C4-2B (cell line): ENCODE measurements around the gene PPP5C.

Experiments used
- H3K27ac ChIP-seq: fragments of 450-650 bp; 2 replicates; pipeline ENCODE4 v1.5.1; 2017
- CTCF ChIP-seq: fragments of 450-650 bp; conservative IDR thresholded peaks from 2 replicates; pipeline ENCODE4 v1.5.1; 2017; ENCODE audit warnings: mild to moderate bottlenecking
- ZFX ChIP-seq: fragments of 450-650 bp; IDR thresholded peaks from 2 replicates; pipeline ENCODE4 v1.6.1; 2017

The PPP5C gene

GRCh38 chr19:46402725-46403124, 55.8 kb downstream of the PPP5C start:
- no peak overlapping the region for H3K27ac ChIP-seq
- TF ChIP-seq CTCF (no peak), ZFX (no peak)

GRCh38 chr19:46404055-46404752, 57.3 kb downstream of the PPP5C start:
- no peak overlapping the region for H3K27ac ChIP-seq
- TF ChIP-seq CTCF (no peak), ZFX (no peak)

GRCh38 chr19:46404753-46405468, 58.0 kb downstream of the PPP5C start:
- no peak for TF ChIP-seq CTCF
- no peak for TF ChIP-seq ZFX
- H3K27ac ChIP-seq = no peak overlapping the region

GRCh38 chr19:46406976-46407375, 60.1 kb downstream of the PPP5C start:
- TF ChIP-seq ZFX = no peak
- TF ChIP-seq CTCF = no peak
- no peak overlapping the region for H3K27ac ChIP-seq

GRCh38 chr19:46407856-46408663, 61.2 kb downstream of the PPP5C start:
- no peak for TF ChIP-seq CTCF
- TF ChIP-seq ZFX = no peak
- no peak overlapping the region for H3K27ac ChIP-seq

GRCh38 chr19:46408664-46409039, 61.8 kb downstream of the PPP5C start:
- no peak overlapping the region for H3K27ac ChIP-seq
- TF ChIP-seq ZFX (no peak), CTCF (no peak)

- H3K27ac ChIP-seq = no peak overlapping the region
- TF ChIP-seq ZFX (no peak), CTCF (no peak)
Observed at GRCh38 chr19:46409191-46409590, 62.3 kb downstream of the PPP5C start.
